ENCODE results near the gene LIG4.

Gene LIG4

DNA sequence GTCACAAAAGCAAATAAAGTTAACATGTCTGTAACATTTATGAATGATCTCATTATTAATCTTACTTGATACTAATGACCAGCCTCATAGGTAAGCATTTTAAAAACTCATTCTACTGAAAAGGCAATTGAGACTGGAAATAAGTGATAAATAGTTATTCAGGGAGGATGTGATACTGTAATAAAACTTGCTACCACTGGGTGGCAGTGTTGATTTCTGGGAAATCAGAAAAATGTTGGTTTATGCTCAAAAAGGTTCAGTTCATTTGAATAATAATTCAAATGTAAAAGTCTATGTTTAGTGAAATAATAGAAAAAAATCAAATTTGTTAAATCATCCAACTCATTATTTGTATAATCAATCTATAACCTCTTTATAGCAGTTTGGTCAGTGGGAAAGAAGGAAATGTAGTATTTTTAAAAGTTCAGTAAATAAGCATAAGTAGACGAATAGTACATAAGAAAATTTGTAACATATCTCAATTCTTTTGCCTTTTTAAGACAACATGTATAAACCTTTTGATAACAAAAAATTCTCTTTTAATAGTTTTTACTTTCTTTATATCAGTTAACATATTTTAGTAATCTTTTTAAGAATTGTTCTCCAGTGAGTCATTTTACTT, 12.4 kb upstream of the LIG4 start:
- H3K36me3 ChIP-seq (ENCODE audit: control insufficient read depth, insufficient read depth, low read length): no peaks in the 10 kb centered on the region
- no peaks in the 10 kb centered on the region for H3K27me3 ChIP-seq (replicated peaks; ENCODE audit: control insufficient read depth, insufficient read depth, low read length)
- no peak overlapping the region for H3K4me3 ChIP-seq (replicated peaks; ENCODE audit: low read depth, low read length)
- TF ChIP-seq, protein P1, sequence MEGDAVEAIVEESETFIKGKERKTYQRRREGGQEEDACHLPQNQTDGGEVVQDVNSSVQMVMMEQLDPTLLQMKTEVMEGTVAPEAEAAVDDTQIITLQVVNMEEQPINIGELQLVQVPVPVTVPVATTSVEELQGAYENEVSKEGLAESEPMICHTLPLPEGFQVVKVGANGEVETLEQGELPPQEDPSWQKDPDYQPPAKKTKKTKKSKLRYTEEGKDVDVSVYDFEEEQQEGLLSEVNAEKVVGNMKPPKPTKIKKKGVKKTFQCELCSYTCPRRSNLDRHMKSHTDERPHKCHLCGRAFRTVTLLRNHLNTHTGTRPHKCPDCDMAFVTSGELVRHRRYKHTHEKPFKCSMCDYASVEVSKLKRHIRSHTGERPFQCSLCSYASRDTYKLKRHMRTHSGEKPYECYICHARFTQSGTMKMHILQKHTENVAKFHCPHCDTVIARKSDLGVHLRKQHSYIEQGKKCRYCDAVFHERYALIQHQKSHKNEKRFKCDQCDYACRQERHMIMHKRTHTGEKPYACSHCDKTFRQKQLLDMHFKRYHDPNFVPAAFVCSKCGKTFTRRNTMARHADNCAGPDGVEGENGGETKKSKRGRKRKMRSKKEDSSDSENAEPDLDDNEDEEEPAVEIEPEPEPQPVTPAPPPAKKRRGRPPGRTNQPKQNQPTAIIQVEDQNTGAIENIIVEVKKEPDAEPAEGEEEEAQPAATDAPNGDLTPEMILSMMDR (IDR thresholded peaks at IDR 0.05; ENCODE audit: insufficient read depth, low read length, poor library complexity, severe bottlenecking): peak; percentile 62
- no peak for DNase-seq (ENCODE audit: extremely low read depth, insufficient read length)

DNA sequence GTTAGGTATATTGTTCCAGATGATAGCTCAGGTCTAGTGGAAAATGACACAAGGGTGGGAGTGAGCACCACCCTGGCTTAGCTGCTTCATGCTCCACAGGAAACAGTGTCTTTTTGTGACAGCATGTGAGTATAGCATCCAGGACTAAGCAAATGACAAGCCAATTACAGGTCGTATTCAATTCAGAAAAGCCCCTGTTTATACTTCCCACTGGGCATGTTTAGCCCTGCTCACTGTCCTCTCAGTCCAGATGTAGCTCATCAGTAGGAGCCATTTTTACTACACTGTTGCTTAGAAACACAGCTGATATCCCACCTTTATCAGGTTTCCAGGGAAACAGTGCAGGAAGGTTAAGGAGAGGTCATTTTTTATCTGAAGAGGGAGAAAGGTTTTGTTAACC, 10.8 kb upstream of the LIG4 start:
- TF ChIP-seq, protein P1 (IDR thresholded peaks at IDR 0.05; ENCODE audit: insufficient read depth, low read length, poor library complexity, severe bottlenecking): no peak
- Histone ChIP-seq H3K4me3 (replicated peaks; ENCODE audit: low read depth, low read length) (no peak overlapping the region), H3K36me3 (ENCODE audit: control insufficient read depth, insufficient read depth, low read length) (no peaks in the 10 kb centered on the region), H3K27me3 (replicated peaks; ENCODE audit: control insufficient read depth, insufficient read depth, low read length) (no peaks in the 10 kb centered on the region)
- no peak for DNase-seq (ENCODE audit: extremely low read depth, insufficient read length)

DNA sequence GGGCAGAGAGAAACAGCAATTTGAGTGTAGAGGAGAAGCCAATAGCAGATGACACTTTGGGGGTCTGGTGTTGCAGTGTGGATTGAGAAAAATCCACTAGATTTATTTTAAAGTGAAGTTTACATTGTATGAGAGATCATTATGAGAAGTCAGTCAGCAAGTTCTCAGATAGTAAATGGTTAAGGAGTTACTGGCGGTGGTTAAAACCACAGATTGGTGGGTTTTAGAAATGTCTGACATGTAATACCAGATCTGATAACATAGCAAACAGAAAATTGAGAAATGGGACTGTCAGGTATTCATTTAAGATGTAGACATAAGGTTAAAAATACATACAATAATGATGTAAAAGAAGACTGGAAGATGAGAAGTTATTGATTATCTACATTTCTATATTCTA, 10.1 kb upstream of the LIG4 start:
- no peak for DNase-seq (ENCODE audit: extremely low read depth, insufficient read length)
- H3K4me3 ChIP-seq (replicated peaks; ENCODE audit: low read depth, low read length): no peak overlapping the region
- H3K36me3 ChIP-seq (ENCODE audit: control insufficient read depth, insufficient read depth, low read length): no peaks in the 10 kb centered on the region
- no peaks in the 10 kb centered on the region for H3K27me3 ChIP-seq (replicated peaks; ENCODE audit: control insufficient read depth, insufficient read depth, low read length)
- TF ChIP-seq, protein P1 (IDR thresholded peaks at IDR 0.05; ENCODE audit: insufficient read depth, low read length, poor library complexity, severe bottlenecking): no peak

DNA sequence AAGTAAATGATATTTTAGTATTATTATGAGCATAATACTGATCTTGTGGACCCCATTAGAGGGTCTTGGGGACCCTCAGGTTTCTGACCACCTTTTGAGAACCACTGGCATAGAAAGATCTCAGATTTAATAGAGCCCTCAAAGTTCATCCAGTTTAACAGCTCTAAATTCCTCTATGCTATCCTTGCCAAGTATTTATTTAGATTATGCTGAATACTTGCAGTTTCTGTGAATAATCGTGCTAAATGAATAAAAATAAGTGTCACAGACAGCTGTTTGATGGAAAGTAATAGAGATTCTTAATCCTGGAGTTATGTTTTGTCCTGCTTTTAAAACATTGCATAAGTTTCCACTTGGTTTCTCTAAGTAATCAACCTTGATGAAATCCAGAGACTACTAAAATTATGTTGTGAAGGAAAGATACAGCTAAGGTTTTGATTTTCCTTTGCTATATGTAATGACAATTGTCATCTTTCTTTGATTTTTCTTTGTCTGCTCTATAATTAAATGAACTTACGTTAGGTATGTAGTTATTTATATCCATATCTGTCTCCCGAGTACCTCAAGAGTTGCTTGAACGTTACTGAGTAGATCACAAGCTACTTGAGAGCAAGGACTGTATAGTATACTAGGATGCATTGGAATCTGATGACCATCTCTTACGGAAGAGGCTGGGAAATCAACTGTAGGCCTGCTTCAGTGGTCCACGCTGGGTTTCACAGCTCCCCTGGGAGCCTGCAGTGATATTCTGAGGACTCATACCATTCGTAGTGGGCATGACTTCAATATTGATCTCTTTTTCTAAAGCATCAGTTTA, 8.6 kb upstream of the LIG4 start:
- TF ChIP-seq, protein P1 (IDR thresholded peaks at IDR 0.05; ENCODE audit: insufficient read depth, low read length, poor library complexity, severe bottlenecking): no peak
- no peak for DNase-seq (ENCODE audit: extremely low read depth, insufficient read length)
- Histone ChIP-seq H3K36me3 (ENCODE audit: control insufficient read depth, insufficient read depth, low read length) (no peaks in the 10 kb centered on the region), H3K27me3 (replicated peaks; ENCODE audit: control insufficient read depth, insufficient read depth, low read length) (no peaks in the 10 kb centered on the region), H3K4me3 (replicated peaks; ENCODE audit: low read depth, low read length) (no peak overlapping the region)

DNA sequence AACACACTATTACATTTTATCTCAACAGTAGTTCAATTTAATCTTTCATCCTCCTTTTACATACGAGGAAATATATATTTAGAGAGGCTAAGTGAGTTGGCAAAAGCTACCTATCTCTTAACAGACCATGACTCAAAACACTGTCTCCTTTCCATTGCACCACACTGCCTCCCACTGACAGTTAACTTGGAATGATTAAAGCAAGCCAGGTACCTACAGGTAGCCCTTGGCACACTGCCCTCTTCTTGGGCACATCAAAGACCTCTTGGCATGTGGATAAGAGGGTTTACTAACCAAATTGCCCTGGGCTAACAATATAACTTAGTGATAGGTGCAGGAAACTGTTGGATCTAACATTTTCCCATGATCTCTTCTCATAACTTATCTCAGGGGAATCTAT, 4.7 kb upstream of the LIG4 start:
- Histone ChIP-seq H3K36me3 (ENCODE audit: control insufficient read depth, insufficient read depth, low read length) (no peaks in the 10 kb centered on the region), H3K27me3 (replicated peaks; ENCODE audit: control insufficient read depth, insufficient read depth, low read length) (no peaks in the 10 kb centered on the region), H3K4me3 (replicated peaks; ENCODE audit: low read depth, low read length) (no peak overlapping the region; the same call in 1 of the 2 replicates)
- DNase-seq (ENCODE audit: extremely low read depth, insufficient read length): no peak
- TF ChIP-seq, protein P1 (IDR thresholded peaks at IDR 0.05; ENCODE audit: insufficient read depth, low read length, poor library complexity, severe bottlenecking): no peak

All from GM06990 (cell line).